Duodenal mucosa (tissue), 2 donors: ENCODE results near the gene SPN.
"Not testable (repeated sequence)": the region's sequence is repeated elsewhere in the genome, so short reads cannot be mapped to it uniquely, and the experiment has no call there.

ENCODE experiments used
- H3K27ac ChIP-seq: one replicate; pipeline ENCODE4 v1.7.0; 2013; ENCODE audit warnings: low read depth, low read length
- H3K27me3 ChIP-seq, 2 donors: one replicate each; pipeline ENCODE4 v1.7.0; 2013; ENCODE audit warnings: low read length in 2 of 2, control low read depth in 1 of 2; ENCODE audit not compliant: insufficient read depth in 2 of 2, control insufficient read depth in 1 of 2
- H3K36me3 ChIP-seq, 2 donors: one replicate each; pipeline ENCODE4 v1.7.0; 2013; ENCODE audit warnings: low read length in 2 of 2, control low read depth in 1 of 2; ENCODE audit not compliant: insufficient read depth in 2 of 2, control insufficient read depth in 1 of 2
- H3K4me1 ChIP-seq, 2 donors: one replicate each; pipeline ENCODE4 v1.7.0; 2013; ENCODE audit warnings: low read length in 2 of 2, control low read depth in 1 of 2; ENCODE audit not compliant: insufficient read depth in 2 of 2, control insufficient read depth in 1 of 2
- H3K4me3 ChIP-seq, 2 donors: one replicate each; pipeline ENCODE4 v1.7.0; 2013; ENCODE audit warnings: low read length in 2 of 2, low read depth in 1 of 2
- H3K9ac ChIP-seq, 2 donors: one replicate each; pipeline ENCODE4 v1.7.0; 2013; ENCODE audit warnings: low read length in 2 of 2, low read depth in 1 of 2
- H3K9me3 ChIP-seq, 2 donors: one replicate each; pipeline ENCODE4 v1.7.0; 2013; ENCODE audit warnings: low read length in 2 of 2, control low read depth in 1 of 2; ENCODE audit not compliant: control insufficient read depth in 1 of 2

The SPN gene

GRCh38 chr16:29628707-29629106 is 34.3 kb upstream of the SPN start:
- H3K27me3 ChIP-seq, H3K9ac ChIP-seq, H3K4me1 ChIP-seq, H3K9me3 ChIP-seq, H3K36me3 ChIP-seq, H3K27ac ChIP-seq, H3K4me3 ChIP-seq: not testable (repeated sequence)

GRCh38 chr16:29629318-29629717 is 33.7 kb upstream of the SPN start:
- H3K9ac ChIP-seq, H3K27ac ChIP-seq, H3K4me1 ChIP-seq, H3K27me3 ChIP-seq, H3K9me3 ChIP-seq, H3K4me3 ChIP-seq, H3K36me3 ChIP-seq: not testable (repeated sequence)

GRCh38 chr16:29631658-29632057 is 31.4 kb upstream of the SPN start:
- H3K27me3 ChIP-seq, H3K9me3 ChIP-seq, H3K36me3 ChIP-seq, H3K4me3 ChIP-seq, H3K9ac ChIP-seq, H3K4me1 ChIP-seq, H3K27ac ChIP-seq: not testable (repeated sequence)

- H3K27ac ChIP-seq, H3K36me3 ChIP-seq, H3K4me1 ChIP-seq, H3K27me3 ChIP-seq, H3K9me3 ChIP-seq, H3K4me3 ChIP-seq, H3K9ac ChIP-seq: not testable (repeated sequence)
These were observed 27.1 kb upstream of the SPN start for GRCh38 chr16:29635902-29636301.

DNA sequence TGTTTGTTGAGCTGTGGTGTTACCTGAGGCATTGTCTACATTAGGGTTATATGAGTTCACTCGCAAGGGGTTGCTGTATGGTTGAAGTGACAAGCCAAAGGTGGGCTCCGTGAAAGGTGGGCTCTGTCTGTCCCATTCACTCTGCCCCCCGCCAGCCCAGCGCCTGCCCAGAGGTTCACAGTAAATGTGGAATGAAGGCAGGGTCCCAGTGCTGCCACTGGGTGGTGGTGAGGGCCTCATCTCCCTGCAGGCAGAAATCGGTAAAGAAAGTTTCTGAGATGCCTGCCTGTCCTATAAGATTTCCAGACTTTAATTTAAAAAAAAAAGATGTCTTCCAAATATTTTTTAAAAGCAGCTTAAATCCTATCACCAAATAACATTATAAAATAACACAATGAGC is 26.7 kb upstream of the SPN start:
- not testable (repeated sequence) for H3K9ac ChIP-seq, H3K4me1 ChIP-seq, H3K9me3 ChIP-seq, H3K4me3 ChIP-seq, H3K27ac ChIP-seq, H3K27me3 ChIP-seq, H3K36me3 ChIP-seq

DNA sequence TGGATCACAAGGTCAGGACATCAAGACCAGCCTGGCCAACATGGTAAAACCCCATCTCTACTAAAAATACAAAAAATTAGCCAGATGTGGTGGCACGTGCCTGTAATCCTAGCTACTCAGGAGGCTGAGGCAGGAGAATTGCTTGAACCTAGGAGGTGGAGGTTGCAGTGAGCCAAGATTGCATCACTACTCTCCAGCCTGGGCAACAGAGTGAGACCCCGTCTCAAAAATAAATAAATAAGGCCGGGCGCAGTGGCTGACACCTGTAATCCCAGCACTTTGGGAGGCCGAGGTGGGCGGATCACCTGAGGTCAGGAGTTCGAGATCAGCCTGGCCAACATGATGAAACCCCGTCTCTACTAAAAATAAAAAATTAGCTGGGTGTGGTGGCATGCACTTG is 24.3 kb upstream of the SPN start:
- not testable (repeated sequence) for H3K9ac ChIP-seq, H3K27me3 ChIP-seq, H3K4me3 ChIP-seq, H3K4me1 ChIP-seq, H3K36me3 ChIP-seq, H3K27ac ChIP-seq, H3K9me3 ChIP-seq

DNA sequence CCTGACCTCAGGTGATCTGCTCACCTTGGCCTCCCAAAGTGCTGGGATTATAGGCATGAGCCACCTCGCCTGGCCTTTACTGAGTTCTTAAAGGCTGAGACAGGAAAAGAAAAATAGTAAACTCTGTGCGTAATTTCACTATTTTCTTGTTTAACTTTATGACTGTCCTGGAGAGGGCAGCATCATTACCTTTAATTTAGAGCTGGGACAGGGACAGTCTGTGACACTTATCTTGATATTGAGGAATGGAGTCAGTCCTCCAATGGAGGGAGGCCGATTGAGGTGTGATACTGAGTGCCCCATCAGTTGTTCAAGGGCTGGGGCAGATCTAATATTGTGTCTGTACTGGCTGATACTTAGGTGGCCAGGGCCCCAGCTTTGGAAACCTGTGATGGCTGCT is 21.5 kb upstream of the SPN start:
- Histone ChIP-seq H3K36me3 (no peaks in the 10 kb centered on the region), H3K9me3 (no peaks in the 10 kb centered on the region), H3K27me3 (no peaks in the 10 kb centered on the region), H3K4me1 (no peaks in the 10 kb centered on the region), H3K27ac (no peak overlapping the region), H3K9ac (no peak overlapping the region), H3K4me3 (no peak overlapping the region)

DNA sequence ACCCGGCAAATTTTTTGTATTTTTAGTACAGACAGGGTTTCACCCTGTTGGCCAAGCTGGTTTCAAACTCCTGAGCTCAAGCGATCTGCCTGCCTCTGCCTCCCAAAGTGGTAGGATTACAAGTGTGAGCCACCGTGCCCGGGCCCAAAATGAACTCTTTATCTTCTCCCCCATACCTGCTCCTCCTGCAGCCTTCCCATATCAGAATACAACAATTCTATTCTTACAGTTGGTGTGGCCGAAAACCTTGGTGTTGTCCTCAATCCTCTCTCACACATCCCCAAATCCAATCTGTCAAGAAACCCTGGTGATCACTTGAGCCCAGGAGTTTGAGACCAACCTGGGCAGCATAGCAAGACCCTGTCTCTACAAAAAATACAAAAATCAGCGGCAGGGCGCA is 19.5 kb upstream of the SPN start:
- Histone ChIP-seq H3K4me3 (no peak overlapping the region), H3K9ac (no peak overlapping the region), H3K9me3 (no peaks in the 10 kb centered on the region), H3K36me3 (no peaks in the 10 kb centered on the region), H3K4me1 (no peaks in the 10 kb centered on the region), H3K27ac (no peak overlapping the region), H3K27me3 (no peaks in the 10 kb centered on the region)

GRCh38 chr16:29644338-29644857 is 18.6 kb upstream of the SPN start:
- Histone ChIP-seq H3K36me3 (no peaks in the 10 kb centered on the region), H3K4me1 (no peaks in the 10 kb centered on the region), H3K4me3 (no peak overlapping the region), H3K9me3 (no peaks in the 10 kb centered on the region), H3K9ac (no peak overlapping the region), H3K27me3 (no peaks in the 10 kb centered on the region), H3K27ac (no peak overlapping the region)

DNA sequence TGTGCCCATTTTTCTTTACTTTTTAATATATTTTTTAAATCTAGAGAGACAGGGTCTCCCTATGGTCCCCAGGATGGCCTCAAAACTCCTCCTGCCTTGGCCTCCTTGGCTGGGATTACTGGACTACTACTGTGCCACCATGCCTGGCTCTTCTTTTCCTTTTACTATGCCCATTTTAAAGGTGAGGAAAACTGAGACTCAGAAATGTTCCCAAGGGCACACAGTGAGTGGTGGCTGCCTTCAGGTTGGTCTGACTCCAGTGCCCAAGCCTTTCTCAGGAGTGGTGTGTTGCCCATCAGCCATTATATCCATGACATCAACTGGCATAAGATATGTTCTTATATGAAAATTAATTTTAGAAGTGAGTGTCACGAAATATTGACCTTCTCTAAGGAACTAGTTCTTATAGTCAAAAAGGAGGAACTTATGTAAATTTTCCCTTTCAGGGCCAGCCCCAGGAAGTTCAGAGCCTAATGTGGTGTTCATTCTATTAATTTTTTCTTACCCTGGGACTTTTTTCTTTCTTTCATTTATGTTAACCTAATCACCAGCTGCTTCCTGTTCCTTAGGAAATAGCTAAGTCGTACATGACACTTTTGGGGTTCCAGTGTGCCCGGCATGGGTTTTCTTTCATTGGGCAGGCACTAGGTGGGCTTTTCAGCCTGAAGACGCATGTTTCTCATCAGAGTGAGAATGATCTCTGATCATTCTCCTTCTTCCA is 17.9 kb upstream of the SPN start:
- Histone ChIP-seq H3K27me3 (no peaks in the 10 kb centered on the region), H3K36me3 (no peaks in the 10 kb centered on the region), H3K27ac (no peak overlapping the region), H3K9me3 (no peaks in the 10 kb centered on the region), H3K4me1 (no peaks in the 10 kb centered on the region), H3K9ac (no peak overlapping the region), H3K4me3 (no peak overlapping the region)

GRCh38 chr16:29645694-29646187 is 17.3 kb upstream of the SPN start:
- H3K27ac ChIP-seq, result no peak overlapping the region

More at GRCh38 chr16:29645694-29646187, 17.3 kb upstream of the SPN start:
- Histone ChIP-seq H3K27me3 (no peaks in the 10 kb centered on the region), H3K36me3 (no peaks in the 10 kb centered on the region), H3K9ac (no peak overlapping the region), H3K4me1 (no peaks in the 10 kb centered on the region), H3K4me3 (no peak overlapping the region), H3K9me3 (no peaks in the 10 kb centered on the region)
